IMR-90 (cell line): ENCODE measurements around the gene PLXDC1. TPM values are rescaled to one million over a fixed set of nuclear protein-coding genes. Genes with fewer than 3 reads are reported as not detected.

Source experiments
- ATAC-seq: fragments of 200-7000 bp; cut with Tn5 transposase; 2 replicates; pipeline ENCODE4 v1.9.1; 2020; ENCODE audit warnings: low read depth, mild to moderate bottlenecking, moderate library complexity
- BruUV-seq: library from RNA; stranded (reverse); fragments of 400-500 nt; replicated peaks from 2 replicates; lab custom pipeline; 2021; lab: Mats Ljungman, UMichigan
- CTCF ChIA-PET: fragments of 300-600 bp; formaldehyde crosslinking; extraction: SDS; loops from one replicate; lab custom pipeline; 2021; ENCODE audit warnings: antibody characterized with exemption; lab: Yijun Ruan, JAX
- POLR2A ChIA-PET: fragments of 300-600 bp; sonication (Branson Sonifier 250); formaldehyde crosslinking; loops from one replicate; lab custom pipeline; 2022; ENCODE audit warnings: antibody characterized with exemption; ENCODE audit not compliant: unreplicated experiment; lab: Charles Lee
- DNase-seq: peaks from one replicate; pipeline ENCODE4 v3.0.0; 2013
- H2AFZ ChIP-seq: replicated peaks from 2 replicates; pipeline ENCODE3; 2013; ENCODE audit warnings: low read length, mild to moderate bottlenecking; ENCODE audit not compliant: poor library complexity
- H2AK5ac ChIP-seq: 2 replicates; pipeline ENCODE4 v1.6.1; 2013; ENCODE audit warnings: low read depth, low read length, inconsistent platforms
- H2AK9ac ChIP-seq: replicated peaks from 2 replicates; pipeline ENCODE3; 2013; ENCODE audit warnings: mild to moderate bottlenecking, low read depth, low read length, moderate library complexity; ENCODE audit not compliant: poor library complexity
- H2BK120ac ChIP-seq: 2 replicates; pipeline ENCODE4 v1.6.1; 2013; ENCODE audit warnings: low read depth, low read length, inconsistent platforms
- H2BK15ac ChIP-seq: 3 replicates; pipeline ENCODE4 v1.6.1; 2013; ENCODE audit warnings: low read depth, low read length, inconsistent platforms
- H2BK20ac ChIP-seq: 2 replicates; pipeline ENCODE4 v1.6.1; 2013; ENCODE audit warnings: low read depth, mild to moderate bottlenecking, inconsistent platforms, low read length, moderate library complexity
- H2BK5ac ChIP-seq: 2 replicates; pipeline ENCODE4 v1.6.1; 2013; ENCODE audit warnings: mild to moderate bottlenecking, low read depth, low read length, inconsistent platforms; ENCODE audit not compliant: poor library complexity, severe bottlenecking
- H3K14ac ChIP-seq: replicated peaks from 2 replicates; pipeline ENCODE4 v1.6.1; 2013; ENCODE audit warnings: low read depth, low read length, inconsistent platforms
- H3K18ac ChIP-seq: 2 replicates; pipeline ENCODE4 v1.6.1; 2013; ENCODE audit warnings: low read depth, low read length, control low read depth
- H3K23ac ChIP-seq: 2 replicates; pipeline ENCODE4 v1.6.1; 2013; ENCODE audit warnings: low read depth, low read length, inconsistent platforms
- H3K27ac ChIP-seq: 2 replicates; pipeline ENCODE4 v1.5.1; 2013; ENCODE audit warnings: mild to moderate bottlenecking, control low read depth, low read length; ENCODE audit not compliant: insufficient read depth
- H3K27me3 ChIP-seq: 2 replicates; pipeline ENCODE4 v1.6.1; 2013; ENCODE audit warnings: low read length; ENCODE audit not compliant: control insufficient read depth, insufficient read depth
- H3K36me3 ChIP-seq: 2 replicates; pipeline ENCODE4 v1.6.1; 2013; ENCODE audit warnings: low read length, mixed read lengths; ENCODE audit not compliant: control insufficient read depth, insufficient read depth
- H3K4ac ChIP-seq: 2 replicates; pipeline ENCODE4 v1.6.1; 2013; ENCODE audit warnings: low read depth, low read length, inconsistent platforms
- H3K4me1 ChIP-seq: 2 replicates; pipeline ENCODE4 v1.6.1; 2013; ENCODE audit warnings: low read length, mixed read lengths; ENCODE audit not compliant: control insufficient read depth, insufficient read depth
- H3K4me2 ChIP-seq: 2 replicates; pipeline ENCODE4 v1.6.1; 2013; ENCODE audit warnings: low read depth, mild to moderate bottlenecking, control low read depth, low read length, moderate library complexity
- H3K4me3 ChIP-seq: 2 replicates; pipeline ENCODE4 v1.5.1; 2013; ENCODE audit warnings: low read depth, mild to moderate bottlenecking, control low read depth, low read length, moderate library complexity; ENCODE audit not compliant: insufficient read depth
- H3K56ac ChIP-seq: 2 replicates; pipeline ENCODE4 v1.6.1; 2013; ENCODE audit warnings: low read length, inconsistent platforms; ENCODE audit not compliant: insufficient read depth; ENCODE audit errors: extremely low read depth
- H3K79me1 ChIP-seq, 2 experiments: 2 replicates each; pipeline ENCODE4 v1.6.1; 2013; ENCODE audit warnings: low read length in 2 of 2, inconsistent platforms in 1 of 2, low read depth in 1 of 2
- H3K9ac ChIP-seq: 2 replicates; pipeline ENCODE4 v1.6.1; 2013; ENCODE audit warnings: low read depth, low read length, control low read depth
- H3K9me1 ChIP-seq: 2 replicates; pipeline ENCODE4 v1.6.1; 2013; ENCODE audit warnings: low read length, inconsistent platforms; ENCODE audit not compliant: insufficient read depth
- H3K9me3 ChIP-seq: 2 replicates; pipeline ENCODE4 v1.6.1; 2013; ENCODE audit warnings: low read length; ENCODE audit not compliant: control insufficient read depth, insufficient read depth
- H4K20me1 ChIP-seq: 2 replicates; pipeline ENCODE4 v1.6.1; 2013; ENCODE audit warnings: low read length, inconsistent platforms; ENCODE audit not compliant: insufficient read depth
- H4K5ac ChIP-seq: 2 replicates; pipeline ENCODE4 v1.6.1; 2013; ENCODE audit warnings: mild to moderate bottlenecking, low read depth, low read length, control low read depth
- H4K8ac ChIP-seq, 2 experiments: 2 replicates each; pipeline ENCODE4 v1.6.1; 2013; ENCODE audit warnings: low read depth in 2 of 2, low read length in 2 of 2, control low read depth in 1 of 2, inconsistent platforms in 1 of 2
- H4K91ac ChIP-seq: 2 replicates; pipeline ENCODE4 v1.6.1; 2013; ENCODE audit warnings: low read depth, low read length, inconsistent platforms; ENCODE audit not compliant: insufficient read depth
- FOS ChIP-seq: fragments of 150-350 bp; IDR thresholded peaks from 2 replicates; pipeline ENCODE4 v1.6.1; 2016; ENCODE audit warnings: low read depth, low read length
- MAFK ChIP-seq: IDR thresholded peaks from 2 replicates; pipeline ENCODE4 v1.6.1; 2012; ENCODE audit warnings: low read depth, low read length, improper control_type of control experiment
- MAZ ChIP-seq: IDR thresholded peaks from 2 replicates; pipeline ENCODE4 v1.6.1; 2012; ENCODE audit warnings: low read depth, mild to moderate bottlenecking, low read length, improper control_type of control experiment, moderate library complexity, borderline replicate concordance
- MXI1 ChIP-seq: IDR thresholded peaks from 2 replicates; pipeline ENCODE4 v1.6.1; 2012; ENCODE audit warnings: low read depth, mild to moderate bottlenecking, low read length, moderate library complexity, borderline replicate concordance
- POLR2A ChIP-seq: IDR thresholded peaks from 2 replicates; pipeline ENCODE4 v1.6.1; 2012; ENCODE audit warnings: mild to moderate bottlenecking, low read depth, low read length
- RCOR1 ChIP-seq: IDR thresholded peaks from 2 replicates; pipeline ENCODE4 v1.6.1; 2012; ENCODE audit warnings: mild to moderate bottlenecking, low read length, improper control_type of control experiment; ENCODE audit not compliant: insufficient replicate concordance
- SMC3 ChIP-seq: fragments of 150-350 bp; IDR thresholded peaks from 2 replicates; pipeline ENCODE4 v1.6.1; 2016; ENCODE audit warnings: low read depth, mild to moderate bottlenecking, antibody characterized with exemption, low read length, moderate library complexity
- WGBS, 2 experiments: methylation state at CpG; one replicate each; pipeline versions ENCODE4 v1.1.5 to v1.1.7; 2013; ENCODE audit warnings: missing lambda C conversion rate in 2 of 2; ENCODE audit not compliant: insufficient read length in 1 of 2; ENCODE audit errors: extremely low coverage in 2 of 2; 5-methylcytosine and 5-hydroxymethylcytosine counted together
- dilution Hi-C: fragments of 300-500 bp; cut with HindIII; formaldehyde crosslinking; loops from one replicate; pipeline ENCODE4 v1.14.3; 2018; ENCODE audit warnings: low sequenced_read_pairs; ENCODE audit not compliant: unreplicated experiment
- in situ Hi-C: fragments of 300-500 bp; cut with MboI; formaldehyde crosslinking; loops from 3 replicates; pipeline ENCODE4 v1.14.3; 2019; ENCODE audit warnings: low sequenced_read_pairs, inconsistent platforms, mixed read lengths
- intact Hi-C: fragments of 100-400 bp; cut with micrococcal nuclease; formaldehyde crosslinking; loops from 2 replicates; pipeline ENCODE4 v1.10.0; 2022
- polyA plus RNA-seq, 3 experiments: library from polyadenylated mRNA; depleted of rRNA; stranded (reverse); fragments of >200 nt; gene quantifications; 2 replicates each; pipeline ENCODE4 v1.2.3, GENCODE V29; 2012; ENCODE audit warnings: low replicate concordance in 1 of 3
- total RNA-seq: library from RNA; depleted of rRNA; stranded (reverse); fragments of >200 nt; gene quantifications from 2 replicates; pipeline ENCODE4 v1.2.3, GENCODE V29; 2012

The PLXDC1 gene
- total and polyA plus RNA-seq, 2 of the 4 experiments (the other 2 are of a cell fraction) = under 0.01 to 0.50 TPM

DNA sequence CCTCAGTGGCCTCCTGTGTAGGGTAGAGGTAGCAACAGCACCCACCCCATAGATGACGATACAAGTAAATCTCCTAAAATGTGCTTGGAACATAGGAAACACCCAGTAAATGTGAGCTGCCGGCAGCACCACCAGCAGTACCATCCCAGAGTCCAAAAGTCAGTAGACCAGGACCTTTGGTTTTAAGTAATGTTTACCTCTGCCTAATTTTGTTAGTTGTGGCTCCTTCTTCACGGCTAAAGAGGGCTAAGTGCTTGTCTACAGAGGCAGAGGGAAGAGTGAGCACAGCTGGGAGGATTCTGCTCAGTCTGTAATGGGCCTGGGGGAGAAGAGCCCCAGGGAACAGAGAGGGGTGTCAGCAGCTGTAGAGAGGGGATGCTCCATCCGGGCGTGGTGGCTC lies 92.9 kb downstream of the PLXDC1 start:
- no peak overlapping the region for H2BK15ac ChIP-seq
- POLR2A ChIA-PET = no interaction called here
- CTCF ChIA-PET = no interaction called here
- no peak overlapping the region for H3K23ac ChIP-seq
- TF ChIP-seq MAFK (no peak), SMC3 (no peak), MXI1 (no peak), FOS (no peak), RCOR1 (no peak), MAZ (no peak), POLR2A (no peak)
- dilution Hi-C loops (no loop called here), in situ Hi-C loops (no loop called here), intact Hi-C loops (no loop called here)
- H3K4ac ChIP-seq = no peak overlapping the region
- peaks cover 1% of the 10 kb centered on the region for H3K27me3 ChIP-seq
- H3K4me3 ChIP-seq = no peak overlapping the region
- no peak overlapping the region for H2AFZ ChIP-seq
- H3K4me1 ChIP-seq = peaks cover 6% of the 10 kb centered on the region; the same call in 1 of the 2 replicates
- no TSS peak for BruUV-seq
- no peak overlapping the region for H3K4me2 ChIP-seq
- DNase-seq (no peak), ATAC-seq (no peak)
- no peak overlapping the region for H4K5ac ChIP-seq
- H3K56ac ChIP-seq = no peak overlapping the region
- no peak overlapping the region for H3K9ac ChIP-seq
- H3K27ac ChIP-seq = no peak overlapping the region
- H3K36me3 ChIP-seq = no peaks in the 10 kb centered on the region
- H3K79me1 ChIP-seq = peaks cover 2 to 3% of the 10 kb centered on the region in 2 experiments; a peak in 2 of 4 replicates
- no peak overlapping the region for H2BK20ac ChIP-seq
- H4K20me1 ChIP-seq = no peaks in the 10 kb centered on the region
- H3K18ac ChIP-seq = no peak overlapping the region
- peaks cover 3% of the 10 kb centered on the region; the same call in 1 of the 2 replicates for H3K9me1 ChIP-seq
- no peak overlapping the region for H2BK120ac ChIP-seq
- WGBS, 2 experiments = no CpG with 5 or more reads among the region's 5 CpGs
- H2AK5ac ChIP-seq = no peak overlapping the region
- H3K9me3 ChIP-seq = no peaks in the 10 kb centered on the region
- H4K91ac ChIP-seq = no peak overlapping the region
- H2BK5ac ChIP-seq = no peak overlapping the region
- H4K8ac ChIP-seq = no peak overlapping the region
- H3K14ac ChIP-seq = no peak overlapping the region
- H2AK9ac ChIP-seq = no peak overlapping the region
